ENCODE measurements around the gene HMOX1.

HMOX1 gene, protein sequence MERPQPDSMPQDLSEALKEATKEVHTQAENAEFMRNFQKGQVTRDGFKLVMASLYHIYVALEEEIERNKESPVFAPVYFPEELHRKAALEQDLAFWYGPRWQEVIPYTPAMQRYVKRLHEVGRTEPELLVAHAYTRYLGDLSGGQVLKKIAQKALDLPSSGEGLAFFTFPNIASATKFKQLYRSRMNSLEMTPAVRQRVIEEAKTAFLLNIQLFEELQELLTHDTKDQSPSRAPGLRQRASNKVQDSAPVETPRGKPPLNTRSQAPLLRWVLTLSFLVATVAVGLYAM

DNA sequence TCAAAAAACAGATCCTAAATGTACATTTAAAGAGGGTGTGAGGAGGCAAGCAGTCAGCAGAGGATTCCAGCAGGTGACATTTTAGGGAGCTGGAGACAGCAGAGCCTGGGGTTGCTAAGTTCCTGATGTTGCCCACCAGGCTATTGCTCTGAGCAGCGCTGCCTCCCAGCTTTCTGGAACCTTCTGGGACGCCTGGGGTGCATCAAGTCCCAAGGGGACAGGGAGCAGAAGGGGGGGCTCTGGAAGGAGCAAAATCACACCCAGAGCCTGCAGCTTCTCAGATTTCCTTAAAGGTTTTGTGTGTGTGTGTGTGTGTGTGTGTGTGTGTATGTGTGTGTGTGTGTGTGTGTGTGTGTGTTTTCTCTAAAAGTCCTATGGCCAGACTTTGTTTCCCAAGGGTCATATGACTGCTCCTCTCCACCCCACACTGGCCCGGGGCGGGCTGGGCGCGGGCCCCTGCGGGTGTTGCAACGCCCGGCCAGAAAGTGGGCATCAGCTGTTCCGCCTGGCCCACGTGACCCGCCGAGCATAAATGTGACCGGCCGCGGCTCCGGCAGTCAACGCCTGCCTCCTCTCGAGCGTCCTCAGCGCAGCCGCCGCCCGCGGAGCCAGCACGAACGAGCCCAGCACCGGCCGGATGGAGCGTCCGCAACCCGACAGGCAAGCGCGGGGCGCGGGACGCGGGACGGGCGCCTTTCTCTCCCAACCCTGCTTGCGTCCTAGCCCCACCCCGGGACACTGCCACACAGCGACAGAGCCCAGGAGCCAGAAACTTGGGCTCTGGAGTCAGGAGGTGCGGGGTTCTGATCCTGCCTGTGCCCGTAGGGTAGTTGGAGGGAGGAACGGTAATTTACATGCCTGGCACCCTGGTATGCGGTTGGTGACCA, at the start of gene HMOX1:
Gene HMOX1 (plus strand): TSS at position 560 of the 887 bp plus-strand sequence. CDS start 78 bp downstream, at position 638.
- peak; percentile 72 for DNase-seq

DNA sequence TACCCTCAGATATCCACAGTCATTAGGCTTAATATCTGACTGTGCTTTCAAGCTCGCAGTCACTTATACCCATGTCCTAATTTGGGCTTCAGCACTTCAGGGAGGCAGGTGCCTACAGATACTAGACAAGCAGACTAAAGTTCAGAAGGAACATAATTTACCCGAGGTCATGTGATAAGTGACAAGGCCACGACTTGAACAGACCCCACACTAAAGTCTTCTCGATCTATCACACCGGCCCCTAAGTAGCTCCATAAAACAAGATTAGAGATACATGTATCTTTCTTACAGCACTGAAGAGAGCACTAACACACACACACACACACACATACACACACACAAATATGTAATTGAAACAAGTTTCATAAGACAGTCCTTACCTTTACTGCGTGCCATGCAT, 48.6 kb upstream of the HMOX1 start:
- no peak for DNase-seq

DNA sequence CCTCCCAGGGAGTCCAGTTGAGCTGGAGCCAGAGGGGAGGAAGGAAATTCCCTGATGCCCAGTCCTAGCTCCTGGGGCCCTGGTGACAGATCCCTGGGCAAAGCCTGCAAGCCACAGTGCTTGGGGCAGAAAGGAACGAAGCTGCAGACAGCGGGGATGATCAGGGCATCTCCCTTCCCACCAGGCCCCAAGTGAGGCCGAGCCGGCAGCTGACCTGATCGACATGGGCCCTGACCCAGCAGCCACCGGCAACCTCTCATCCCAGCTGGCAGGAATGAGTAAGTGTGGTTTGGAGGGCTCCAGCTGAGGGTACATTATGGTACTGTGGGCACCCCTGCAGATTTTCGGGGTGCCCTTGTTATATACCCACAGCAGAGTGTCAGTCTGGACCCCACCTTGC, 47.7 kb upstream of the HMOX1 start:
- no peak for DNase-seq

DNA sequence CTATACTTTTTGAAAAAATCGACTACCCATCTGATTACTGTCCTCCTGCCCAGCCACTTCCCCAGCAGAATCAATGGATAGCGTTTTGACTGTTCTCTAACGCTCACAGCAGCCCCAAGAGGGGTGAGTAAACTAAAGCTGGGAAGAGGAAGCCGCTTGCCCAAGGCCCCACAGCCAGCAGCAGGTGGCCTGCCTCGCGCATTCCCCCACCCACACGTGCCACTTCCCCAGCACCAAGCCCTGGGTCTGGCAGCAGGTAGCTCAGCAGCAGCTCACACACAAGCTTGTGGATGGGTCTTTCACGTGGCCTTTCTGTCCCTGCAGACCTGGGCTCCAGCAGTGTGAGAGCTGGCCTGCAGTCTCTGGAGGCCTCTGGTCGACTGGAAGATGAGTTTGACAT, 46.9 kb upstream of the HMOX1 start:
- no peak for DNase-seq

DNA sequence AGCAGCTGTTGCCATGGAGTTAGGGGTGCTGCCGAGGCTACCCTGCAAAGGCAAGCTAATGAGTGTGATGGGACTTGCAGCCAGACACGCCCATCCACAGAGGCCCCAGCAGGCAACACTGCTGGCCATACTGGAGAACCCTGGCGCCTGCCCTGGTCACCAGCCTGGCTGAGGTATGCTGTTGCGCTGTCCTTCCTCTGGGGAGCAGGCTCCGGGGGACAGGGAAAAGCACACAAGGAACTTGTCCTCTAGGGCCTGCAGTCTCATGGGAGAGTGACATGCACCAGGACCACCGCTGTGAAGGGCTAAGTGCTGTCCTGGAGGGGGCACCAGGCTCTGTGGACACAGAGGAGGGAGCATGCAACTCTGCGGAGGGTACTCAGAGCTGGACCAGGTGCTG, 45.4 kb upstream of the HMOX1 start:
- no peak for DNase-seq

DNA sequence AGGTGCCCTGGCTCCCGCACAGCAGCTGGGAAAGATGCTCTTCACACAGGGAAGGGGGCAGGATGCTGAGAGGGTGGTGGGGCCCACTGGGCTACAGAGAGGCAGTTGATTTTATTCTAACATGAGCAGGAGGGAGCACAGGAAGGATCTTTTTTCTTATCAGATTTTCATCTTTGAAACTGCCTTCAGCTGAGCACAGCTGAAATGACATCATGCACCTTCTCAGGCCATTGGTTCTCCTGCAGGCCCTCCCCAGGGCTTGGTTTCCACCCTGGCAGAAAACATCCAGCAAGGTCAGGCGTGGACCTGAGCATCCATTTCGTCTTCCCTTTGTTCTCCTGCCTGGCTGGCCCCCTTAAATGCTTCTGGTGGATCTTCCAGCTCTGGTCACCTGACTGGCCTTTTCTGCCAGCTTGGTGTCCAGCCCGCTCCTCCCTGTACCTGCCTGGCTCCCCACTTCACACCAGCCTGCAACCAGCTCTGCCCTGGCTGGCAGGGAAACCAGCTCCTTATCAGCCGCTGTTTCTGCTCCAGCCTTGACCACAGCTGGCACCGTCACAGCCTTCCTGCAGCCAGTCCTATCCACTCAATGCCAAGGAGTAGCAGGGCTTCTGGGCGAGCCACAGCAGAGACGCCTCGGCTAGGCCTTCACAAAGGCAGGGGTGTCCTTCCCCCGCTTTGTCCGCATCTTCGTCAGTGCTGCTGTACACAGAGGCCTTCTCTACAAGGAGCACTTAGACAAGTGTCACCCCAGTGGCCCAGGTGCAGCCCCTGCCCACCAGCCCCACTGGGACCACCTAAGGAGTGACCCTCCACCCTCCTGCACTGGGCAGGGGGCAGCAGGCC, 44.7 kb upstream of the HMOX1 start:
- no peak for DNase-seq

DNA sequence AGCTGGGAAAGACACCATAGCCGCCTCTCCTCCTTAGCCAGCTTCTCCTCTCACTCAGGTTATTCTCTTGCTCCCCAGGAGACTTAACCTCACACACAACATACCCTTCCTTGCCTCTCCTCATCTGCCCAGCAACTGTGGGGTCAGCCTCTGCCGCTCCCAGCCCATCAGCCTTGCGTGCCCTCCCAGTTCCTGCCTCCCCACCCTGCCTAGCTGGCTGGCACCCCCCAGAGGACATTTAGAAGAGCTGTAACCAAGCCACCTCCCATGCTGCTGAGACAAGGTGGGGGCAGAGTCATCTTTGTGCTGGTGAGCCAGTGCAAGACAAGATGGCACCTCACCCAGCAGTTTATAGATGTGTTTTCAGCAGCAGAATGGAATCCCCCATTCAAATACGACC, 43.0 kb upstream of the HMOX1 start:
- DNase-seq, result no peak

DNA sequence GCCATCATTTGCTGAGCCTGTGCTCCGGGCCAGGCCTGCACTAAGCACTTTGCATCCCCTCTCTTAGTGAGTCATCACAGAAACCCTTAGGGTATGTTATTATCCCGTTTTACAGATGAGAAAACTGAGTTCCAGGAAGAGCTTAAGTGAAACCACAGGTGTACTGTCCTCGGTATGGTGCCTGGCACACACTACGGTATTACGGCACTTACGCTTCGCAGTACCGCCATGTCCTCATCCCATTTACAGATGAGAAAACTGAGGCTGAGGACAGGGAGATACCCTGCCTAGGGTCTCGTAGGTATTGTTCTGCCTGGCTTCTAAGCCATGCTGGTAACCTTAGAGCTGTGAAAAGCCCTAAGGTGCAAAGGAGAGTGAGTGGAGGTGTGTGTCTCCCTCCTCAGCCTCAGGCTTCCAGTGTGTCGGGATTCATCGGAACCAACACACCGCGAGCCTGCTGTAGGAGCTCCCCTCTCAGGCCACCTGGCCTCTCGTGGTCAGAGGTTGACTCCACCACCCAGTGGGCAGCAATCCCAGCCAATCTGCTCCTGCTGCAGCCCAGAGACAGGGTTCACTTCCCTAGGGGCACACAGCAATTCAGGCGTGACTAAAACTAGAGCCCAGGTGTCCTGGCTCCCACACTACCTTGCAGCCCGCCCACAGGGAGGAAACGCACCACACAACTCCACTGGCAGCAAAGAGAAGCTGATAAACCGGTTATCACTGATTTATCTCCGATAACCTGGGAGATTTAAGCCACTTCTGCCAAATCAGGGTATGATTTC, 39.6 kb upstream of the HMOX1 start:
- DNase-seq, result no peak

DNA sequence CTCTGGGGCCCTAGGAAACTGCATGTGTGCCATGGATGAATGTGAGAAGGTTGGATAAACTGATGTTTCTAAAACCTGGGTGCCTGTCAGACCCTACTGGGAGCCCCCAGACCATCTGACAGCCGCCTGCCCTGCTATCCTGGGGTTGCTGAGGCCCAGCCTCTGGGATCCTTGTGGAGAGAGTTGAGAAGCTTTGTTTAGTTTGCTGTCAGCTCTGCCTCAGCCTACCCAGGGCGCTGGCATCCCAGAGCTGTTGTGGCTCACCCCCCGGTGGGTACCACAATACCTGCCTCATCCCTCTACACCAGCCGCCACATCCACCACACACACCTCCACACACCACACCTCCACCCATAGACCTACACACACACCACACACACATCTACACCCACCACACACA, 38.5 kb upstream of the HMOX1 start:
- no peak for DNase-seq

DNA sequence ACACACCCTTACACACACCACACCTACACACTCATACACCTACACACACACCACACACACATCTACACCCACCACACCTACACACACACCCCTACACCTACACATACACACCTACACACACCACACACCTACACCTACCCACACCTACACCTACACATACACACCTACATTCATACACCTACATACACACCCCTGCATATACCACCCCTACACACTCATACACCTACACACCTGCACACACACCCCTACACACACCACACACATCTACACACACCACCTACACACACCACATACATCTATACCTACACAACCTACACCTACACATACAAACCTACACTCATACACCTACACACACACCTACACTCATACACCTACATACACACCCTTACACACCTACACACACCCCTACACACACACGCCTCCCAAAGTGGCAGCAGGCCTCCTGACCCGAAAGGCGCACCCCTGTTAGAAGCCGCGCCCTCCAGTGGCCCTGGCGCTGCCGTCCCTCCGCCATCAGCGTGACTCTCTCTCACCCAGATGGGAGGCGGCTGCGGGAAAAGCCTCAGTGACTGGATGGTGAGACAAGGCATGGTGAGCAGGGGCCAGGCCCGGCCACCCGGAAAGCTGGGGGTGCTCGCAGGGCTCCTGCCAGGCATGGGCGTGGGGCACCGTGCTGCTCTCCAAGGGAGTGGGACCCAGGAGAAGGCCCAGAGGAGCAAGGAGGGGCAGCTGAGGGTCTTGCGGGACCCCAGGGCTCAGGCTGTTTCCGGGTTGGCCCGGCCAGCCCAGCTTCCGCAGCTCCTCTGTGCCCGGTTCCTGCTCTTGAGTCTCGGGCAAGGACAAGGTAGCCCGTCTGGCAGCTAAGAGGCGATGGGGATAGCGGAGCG, 37.0 kb upstream of the HMOX1 start:
- DNase-seq, result no peak

DNA sequence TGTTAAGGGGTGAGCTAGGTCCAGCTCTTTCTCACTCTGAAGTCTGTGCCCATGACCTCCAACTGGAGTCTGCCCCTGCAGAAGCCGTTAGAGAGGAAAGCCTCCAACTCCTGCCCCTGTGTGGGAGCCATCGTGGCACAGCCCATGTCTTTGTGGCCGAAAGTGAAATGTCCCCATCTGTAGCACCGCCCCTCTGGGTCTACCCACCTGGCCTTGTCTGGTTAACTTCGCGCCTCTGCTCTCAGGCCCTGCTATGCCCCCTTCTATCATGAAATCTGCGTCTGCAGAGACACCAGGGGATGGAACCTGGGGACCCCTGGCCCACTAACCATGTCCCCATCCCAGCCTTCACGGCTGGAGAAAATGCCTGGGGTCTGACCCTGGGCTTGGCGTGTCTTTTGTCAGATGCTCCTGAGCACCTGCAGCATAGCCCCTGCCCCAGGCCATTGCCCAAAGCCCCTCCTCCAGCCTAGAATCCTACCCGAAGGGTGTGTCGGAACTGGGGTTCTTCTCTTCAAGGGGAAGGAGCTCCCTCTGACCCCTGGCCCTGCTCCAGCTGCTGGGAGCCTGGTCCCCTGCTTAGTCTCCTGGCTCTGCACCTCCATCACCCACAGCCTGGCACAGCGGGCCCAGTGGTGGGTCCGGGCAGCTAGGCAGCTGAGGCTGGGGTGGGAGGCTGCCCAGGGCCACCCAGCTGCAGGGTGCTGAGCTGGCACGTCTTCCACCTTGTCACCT, 35.8 kb upstream of the HMOX1 start:
- DNase-seq, result no peak

DNA sequence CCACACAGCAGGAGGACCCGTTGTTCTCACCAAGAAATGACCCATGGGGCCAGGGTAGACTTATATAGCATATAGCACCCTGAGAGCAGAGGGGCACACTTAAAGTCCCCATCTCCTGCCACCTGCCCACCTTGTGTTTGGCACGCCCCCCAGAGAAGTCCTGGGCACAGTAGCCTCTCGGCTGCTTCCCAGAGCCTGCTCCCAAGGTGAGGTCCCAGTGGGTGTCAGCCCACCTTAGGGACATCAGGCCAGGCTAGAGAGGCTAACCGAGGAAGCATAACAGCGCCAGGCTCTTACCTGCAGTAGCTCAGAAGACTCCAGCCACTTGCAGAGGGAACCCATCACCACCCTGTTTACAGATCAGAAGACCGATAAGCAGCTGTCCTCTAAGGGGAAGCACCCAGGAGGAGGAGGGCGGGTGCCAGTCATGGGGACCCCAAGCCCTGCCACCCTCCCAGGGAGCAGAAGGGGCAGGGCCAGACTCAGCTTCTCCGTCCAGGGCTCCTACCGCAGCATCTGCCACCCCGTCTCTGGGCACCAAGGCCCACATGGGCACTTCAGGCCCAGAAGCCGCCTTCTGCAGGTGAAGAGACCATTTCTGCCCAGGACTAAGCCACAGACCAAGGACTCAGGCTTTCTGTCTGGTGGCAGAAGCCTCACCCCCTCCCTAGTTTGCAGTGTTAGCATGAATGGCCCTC, 34.9 kb upstream of the HMOX1 start:
- no peak for DNase-seq

DNA sequence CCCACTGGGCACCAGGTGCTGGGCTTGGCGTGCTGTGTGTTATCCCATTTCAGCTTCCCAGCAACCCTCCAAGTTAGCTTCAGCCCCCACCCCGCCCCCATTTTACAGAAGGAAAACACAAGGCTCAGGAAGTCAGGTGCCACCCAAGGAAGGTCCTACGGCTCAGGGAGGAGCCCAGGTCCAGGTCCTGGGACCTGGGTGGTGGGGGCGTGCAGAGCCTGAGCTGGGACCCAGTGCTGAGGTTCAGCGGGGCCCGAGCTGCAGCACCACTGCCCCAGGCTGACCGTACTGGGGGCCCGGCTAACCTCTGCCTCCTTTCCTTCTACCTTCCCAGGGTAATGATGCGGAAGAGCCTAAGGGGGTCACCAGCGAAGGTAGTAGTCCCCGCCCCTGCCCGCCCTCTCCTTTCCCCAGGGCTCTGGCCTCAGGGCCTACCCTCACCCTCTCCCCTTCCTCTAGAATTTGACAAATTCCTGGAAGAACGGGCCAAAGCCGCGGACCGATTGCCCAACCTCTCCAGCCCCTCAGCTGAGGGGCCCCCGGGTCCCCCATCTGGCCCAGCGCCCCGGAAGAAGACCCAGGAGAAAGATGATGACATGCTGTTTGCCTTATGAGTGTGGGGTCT, 34.2 kb upstream of the HMOX1 start:
- DNase-seq, result no peak

DNA sequence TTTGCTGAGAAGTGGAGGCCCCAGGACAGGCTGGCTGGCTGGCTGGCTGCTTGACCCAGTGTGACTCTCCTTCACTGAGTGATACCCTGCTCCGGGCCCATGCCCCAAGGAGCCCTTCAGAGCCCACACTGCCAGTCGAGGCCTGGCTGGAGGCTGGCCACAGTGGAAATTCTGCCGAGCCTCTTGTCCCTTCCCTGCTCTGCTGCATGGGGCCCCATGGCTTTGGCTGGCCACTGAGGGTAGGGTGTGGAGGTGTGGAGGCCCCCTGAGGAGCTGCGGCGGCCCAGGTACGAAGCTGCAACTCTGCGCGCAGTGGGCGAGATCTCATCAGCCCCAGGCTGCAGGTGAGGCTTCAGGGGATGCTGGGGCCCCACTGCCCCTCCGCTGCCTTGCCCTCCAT, 33.4 kb upstream of the HMOX1 start:
- no peak for DNase-seq

DNA sequence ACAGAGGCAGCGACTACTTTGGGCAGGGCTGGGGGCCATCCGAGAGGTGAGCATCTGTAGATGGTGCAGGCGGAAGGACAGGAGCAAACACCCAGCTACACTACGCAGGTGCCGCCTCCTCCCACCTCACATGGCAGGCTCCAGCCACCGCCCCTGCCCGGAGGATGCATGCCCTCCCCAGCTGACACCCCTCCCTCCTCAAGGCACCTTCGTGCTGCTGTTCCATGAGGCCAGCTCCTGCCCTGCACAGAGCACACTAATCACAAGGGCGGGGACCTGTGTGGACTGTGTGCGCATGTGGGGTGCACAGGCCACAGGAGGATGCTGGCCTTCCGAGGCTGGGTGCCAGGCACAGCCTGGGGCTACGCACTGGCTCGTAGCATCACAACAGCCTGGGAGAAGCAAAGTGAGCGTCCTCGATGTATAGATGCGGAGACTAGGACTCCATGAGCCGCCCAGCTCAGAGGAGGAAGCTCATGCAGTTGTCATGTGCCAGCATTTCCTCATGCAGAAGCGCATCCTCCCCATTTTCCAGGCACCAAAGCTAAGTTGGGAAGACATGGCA, 32.8 kb upstream of the HMOX1 start:
- DNase-seq, result no peak

DNA sequence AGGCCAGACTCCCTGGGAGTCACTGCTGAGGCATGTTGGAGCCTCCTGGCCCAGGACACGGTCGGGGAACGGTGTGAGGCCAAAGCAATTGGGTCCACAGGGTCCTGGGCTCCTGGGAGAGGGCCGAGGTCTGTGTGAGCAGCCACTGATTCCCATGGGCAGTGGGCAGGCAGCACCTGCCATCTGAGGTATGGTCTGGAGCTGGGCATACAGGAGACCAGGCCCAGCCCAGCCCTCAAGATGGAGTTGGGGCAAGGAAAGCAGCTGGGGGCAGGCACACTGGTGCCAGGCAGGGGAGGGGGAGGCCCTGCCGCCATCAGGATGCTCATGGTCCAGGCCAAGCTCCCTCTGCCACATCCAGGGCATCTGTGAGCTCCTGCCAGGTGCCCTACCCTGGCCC, 32.2 kb upstream of the HMOX1 start:
- no peak for DNase-seq

DNA sequence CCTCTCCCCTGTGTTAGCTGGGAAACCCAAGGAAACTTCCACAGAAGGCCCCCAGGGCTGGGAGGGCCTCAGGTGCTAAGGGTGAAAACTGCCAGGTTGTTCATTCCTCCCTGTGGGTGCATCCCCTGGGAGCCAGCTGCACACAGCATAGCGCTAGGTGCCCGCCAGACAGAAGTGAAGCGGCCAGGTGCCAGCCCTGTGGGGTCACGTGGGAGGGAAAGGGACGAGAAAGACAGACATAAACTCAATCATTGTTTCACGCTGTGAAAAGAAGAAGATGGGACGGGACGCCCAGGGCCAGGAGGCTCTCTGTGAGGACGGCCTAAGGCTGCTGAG, 31.6 kb upstream of the HMOX1 start:
- DNase-seq, result peak; percentile 90

DNA sequence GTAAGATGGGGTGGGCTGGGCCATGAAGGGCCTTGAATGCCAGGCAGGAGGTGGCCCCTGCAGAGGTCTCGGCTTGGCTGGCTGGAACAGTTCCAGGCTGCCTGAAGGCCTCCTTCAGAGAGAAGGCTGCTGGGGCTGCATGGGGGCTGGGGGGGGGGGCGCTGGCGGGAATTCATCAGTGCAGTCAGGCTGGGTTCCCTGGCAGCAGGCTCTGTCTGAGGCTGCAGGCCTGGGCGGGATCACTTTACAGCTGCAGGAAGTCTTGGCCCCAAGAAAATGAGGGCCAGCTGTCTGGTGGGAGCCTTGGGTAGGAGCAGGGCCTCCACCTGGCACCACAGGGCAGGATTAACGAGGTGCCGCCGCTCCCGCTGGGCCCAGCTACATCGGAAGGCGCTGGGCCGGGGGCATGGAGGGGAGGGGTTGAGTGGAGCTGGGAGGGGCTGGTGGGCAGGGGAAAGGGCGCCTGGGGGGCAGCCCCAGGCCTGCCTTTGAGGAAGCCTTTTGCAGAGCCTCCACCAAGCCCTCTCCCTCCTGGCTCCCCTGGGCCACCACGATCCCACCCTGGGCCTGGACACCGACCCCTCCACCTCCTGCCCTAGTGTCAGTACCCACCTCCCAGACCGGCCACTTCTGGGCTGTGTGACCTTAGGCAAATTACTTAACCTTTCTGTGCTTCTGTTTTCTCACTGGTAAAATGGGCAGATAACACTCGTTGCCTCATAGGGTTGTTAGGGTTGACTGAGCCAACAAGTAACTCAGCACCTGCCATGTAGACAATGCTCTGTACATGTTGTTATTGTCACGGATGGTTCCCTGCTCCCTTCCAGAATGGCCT, 31.0 kb upstream of the HMOX1 start:
- DNase-seq, result peak; percentile 90

Data from NCI-H1105 treated with DMSO at 0.1 percent for 48 hours (cell line).